Left lung (tissue), 10 donors: ENCODE measurements around the gene NFIA. TPM values are rescaled to one million over a fixed set of nuclear protein-coding genes. Genes with fewer than 3 reads are reported as not detected.

Experiments used
- ATAC-seq: fragments of 200-7000 bp; cut with Tn5 transposase; one replicate; pipeline ENCODE4 v1.9.1; 2020; ENCODE audit warnings: moderate library complexity
- DNase-seq, 4 donors: peaks; one replicate each; pipeline ENCODE4 v3.0.0-alpha.2; 2013 to 2020
- H3K27ac ChIP-seq, 2 donors: fragments of 200-600 bp; sonication (generic) in 1 of 2; one replicate each; pipeline versions ENCODE4 v1.5.0 to v1.8.0; 2020 to 2021
- H3K27me3 ChIP-seq, 2 donors: fragments of 200-600 bp; sonication (generic) in 1 of 2; one replicate each; pipeline versions ENCODE4 v1.5.0 to v1.8.0; 2020 to 2021
- H3K36me3 ChIP-seq, 2 donors: fragments of 200-600 bp; sonication (generic) in 1 of 2; one replicate each; pipeline versions ENCODE4 v1.5.0 to v1.8.0; 2020 to 2021
- H3K4me1 ChIP-seq, 2 donors: fragments of 200-600 bp; one replicate each; pipeline ENCODE4 v1.8.0; 2021
- H3K4me3 ChIP-seq, 2 donors: fragments of 200-600 bp; sonication (generic) in 1 of 2; one replicate each; pipeline versions ENCODE4 v1.5.0 to v1.8.0; 2020 to 2021; ENCODE audit warnings: mild to moderate bottlenecking in 1 of 2
- H3K9me3 ChIP-seq, 2 donors: fragments of 200-600 bp; sonication (generic) in 1 of 2; one replicate each; pipeline versions ENCODE4 v1.5.0 to v1.8.0; 2020 to 2021
- CTCF ChIP-seq, 2 donors: fragments of 200-600 bp; sonication (generic) in 1 of 2; IDR thresholded peaks; one replicate each; pipeline versions ENCODE4 v1.5.0 to v1.8.0; 2021; ENCODE audit warnings: antibody characterized with exemption in 2 of 2
- intact Hi-C, 2 donors: fragments of 100-400 bp; cut with DNase I; formaldehyde crosslinking; loops; one replicate each; pipeline versions ENCODE4 v1.11.2 to v1.14.2; 2022
- polyA plus RNA-seq, 6 donors: library from polyadenylated mRNA; unstranded; fragments of 120-200 nt; gene quantifications; one replicate each; pipeline ENCODE4 v1.2.1, GENCODE V29; 2013; ENCODE audit not compliant: insufficient read length in 6 of 6
- total RNA-seq, 2 donors: library from RNA; stranded (reverse); fragmentation: NEBNext Ultra II Directional; extraction: Animal tissue kit (Norgen Biotek cat#: 25700); gene quantifications; one replicate each; pipeline ENCODE4 v1.2.1, GENCODE V29; 2021
- donor health status: DM: no; HTN: yes; CAD: no.
- donor health status: DM: no; HTN: no; CAD: no.

Gene NFIA
- total and polyA plus RNA-seq, 8 donors = 30.4 to 60.7 (median 37.6) TPM

- Histone ChIP-seq H3K27me3 (no peaks in the 10 kb centered on the region), H3K27ac (no peak overlapping the region), H3K4me1 (no peaks in the 10 kb centered on the region), H3K9me3 (no peaks in the 10 kb centered on the region), H3K36me3 (no peaks in the 10 kb centered on the region), H3K4me3 (no peak overlapping the region)
- TF ChIP-seq CTCF (IDR thresholded peaks at IDR 0.05) = no peak
- intact Hi-C loops = no loop called here
- DNase-seq = no peak
- no peak for ATAC-seq
Observed at GRCh38 chr1:61268546-61269240, 186.3 kb downstream of the NFIA start.

GRCh38 chr1:61269602-61270001, 187.2 kb downstream of the NFIA start:
- intact Hi-C loops = no loop called here
- no peak for DNase-seq
- no peak for TF ChIP-seq CTCF (IDR thresholded peaks at IDR 0.05)
- Histone ChIP-seq H3K4me1 (no peaks in the 10 kb centered on the region), H3K27ac (no peak overlapping the region), H3K27me3 (no peaks in the 10 kb centered on the region), H3K36me3 (no peaks in the 10 kb centered on the region), H3K4me3 (no peak overlapping the region), H3K9me3 (no peaks in the 10 kb centered on the region)
- ATAC-seq = no peak

GRCh38 chr1:61270107-61270506, 187.7 kb downstream of the NFIA start:
- Histone ChIP-seq H3K4me3 (no peak overlapping the region), H3K9me3 (no peaks in the 10 kb centered on the region), H3K4me1 (no peaks in the 10 kb centered on the region), H3K27me3 (no peaks in the 10 kb centered on the region), H3K36me3 (no peaks in the 10 kb centered on the region), H3K27ac (no peak overlapping the region)
- intact Hi-C loops = no loop called here
- TF ChIP-seq CTCF (IDR thresholded peaks at IDR 0.05) = no peak
- DNase-seq = no peak
- no peak for ATAC-seq

GRCh38 chr1:61270761-61271411, 188.5 kb downstream of the NFIA start:
- no peaks in the 10 kb centered on the region for H3K36me3 ChIP-seq
- no peaks in the 10 kb centered on the region for H3K27me3 ChIP-seq
- H3K27ac ChIP-seq = no peak overlapping the region
- TF ChIP-seq CTCF (IDR thresholded peaks at IDR 0.05) = no peak
- no peaks in the 10 kb centered on the region for H3K9me3 ChIP-seq
- no peak overlapping the region for H3K4me3 ChIP-seq
- H3K4me1 ChIP-seq = no peaks in the 10 kb centered on the region
- intact Hi-C loops = no loop called here
- ATAC-seq = no peak
- no peak for DNase-seq

GRCh38 chr1:61271412-61271789, 189.0 kb downstream of the NFIA start:
- no peak for TF ChIP-seq CTCF (IDR thresholded peaks at IDR 0.05)
- no peaks in the 10 kb centered on the region for H3K4me1 ChIP-seq
- intact Hi-C loops = no loop called here

More at GRCh38 chr1:61271412-61271789, 189.0 kb downstream of the NFIA start:
- H3K36me3 ChIP-seq = no peaks in the 10 kb centered on the region
- H3K4me3 ChIP-seq = no peak overlapping the region
- no peak overlapping the region for H3K27ac ChIP-seq
- no peak for ATAC-seq
- no peaks in the 10 kb centered on the region for H3K27me3 ChIP-seq
- no peaks in the 10 kb centered on the region for H3K9me3 ChIP-seq
- no peak for DNase-seq
